HEK293 (cell line): ENCODE results near the gene CELSR1.

Experiments
- CTCF ChIA-PET: fragments of 350-600 bp; formaldehyde crosslinking; extraction: SDS; loops from one replicate; lab custom pipeline; 2021; ENCODE audit warnings: antibody characterized with exemption; lab: Yijun Ruan, JAX
- POLR2A ChIA-PET: fragments of 300-600 bp; formaldehyde crosslinking; extraction: SDS; loops from one replicate; lab custom pipeline; 2020; ENCODE audit warnings: antibody characterized with exemption, inconsistent platforms; lab: Yijun Ruan, JAX
- H3K27ac ChIP-seq: fragments of 200-500 bp; sonication (Bioruptor generic); 2 replicates; pipeline ENCODE4 v1.5.1; 2014; ENCODE audit warnings: low read depth, low read length, control low read depth, inconsistent platforms; ENCODE audit errors: extremely low read depth
- H3K36me3 ChIP-seq, 2 experiments: fragments of 200-500 bp in 1 of 2; sonication (Bioruptor generic) in 1 of 2; 1 replicate in 1 of 2; 2 replicates in 1 of 2; pipeline ENCODE4 v1.5.1; 2014 to 2017; ENCODE audit warnings: inconsistent platforms in 2 of 2, low read length in 2 of 2; ENCODE audit not compliant: control insufficient read depth in 2 of 2, insufficient read depth in 1 of 2
- H3K4me1 ChIP-seq: fragments of 200-500 bp; sonication (Bioruptor generic); 2 replicates; pipeline ENCODE4 v1.5.1; 2014; ENCODE audit warnings: mild to moderate bottlenecking, low read length, inconsistent platforms; ENCODE audit not compliant: control insufficient read depth, insufficient read depth
- H3K4me3 ChIP-seq: 2 replicates; pipeline ENCODE4 v1.5.1; 2011; ENCODE audit warnings: low read depth, mild to moderate bottlenecking, control low read depth, low read length, moderate library complexity
- H3K9me3 ChIP-seq: fragments of 200-500 bp; sonication (Bioruptor generic); 2 replicates; pipeline ENCODE4 v1.5.1; 2014; ENCODE audit warnings: low read depth, low read length, inconsistent platforms; ENCODE audit not compliant: control insufficient read depth, insufficient read depth
- PRDM1 ChIP-seq: fragments of 450-650 bp; formaldehyde crosslinking; IDR thresholded peaks from 2 replicates; pipeline ENCODE4; 2016; ENCODE audit warnings: missing biosample characterization, missing genetic modification characterization
- ZNF10 ChIP-seq: fragments of 450-650 bp; formaldehyde crosslinking; IDR thresholded peaks from 2 replicates; pipeline ENCODE4 v1.5.1; 2017; ENCODE audit warnings: missing biosample characterization, missing genetic modification characterization
- ZNF132 ChIP-seq: fragments of 450-650 bp; formaldehyde crosslinking; IDR thresholded peaks from 2 replicates; pipeline ENCODE4 v1.5.1; 2017; ENCODE audit warnings: missing biosample characterization, missing genetic modification characterization, borderline replicate concordance
- ZNF140 ChIP-seq: fragments of 450-650 bp; formaldehyde crosslinking; IDR thresholded peaks from 2 replicates; pipeline ENCODE4 v1.5.1; 2016; ENCODE audit warnings: missing biosample characterization, missing genetic modification characterization
- ZNF169 ChIP-seq: fragments of 450-650 bp; formaldehyde crosslinking; IDR thresholded peaks from 2 replicates; pipeline ENCODE4 v1.5.1; 2016; ENCODE audit warnings: missing biosample characterization, missing genetic modification characterization
- ZNF2 ChIP-seq: fragments of 450-650 bp; formaldehyde crosslinking; IDR thresholded peaks from 2 replicates; pipeline ENCODE4 v1.5.1; 2016; ENCODE audit warnings: missing biosample characterization, missing genetic modification characterization
- ZNF202 ChIP-seq: fragments of 450-650 bp; formaldehyde crosslinking; IDR thresholded peaks from 2 replicates; pipeline ENCODE4 v1.5.1; 2016; ENCODE audit warnings: missing biosample characterization, missing genetic modification characterization, borderline replicate concordance
- ZNF223 ChIP-seq: fragments of 450-650 bp; formaldehyde crosslinking; IDR thresholded peaks from 2 replicates; pipeline ENCODE4 v1.5.1; 2016; ENCODE audit warnings: missing biosample characterization, missing genetic modification characterization
- ZNF274 ChIP-seq, 2 experiments: fragments of 200-500 bp in 1 of 2; fragments of 450-650 bp in 1 of 2; sonication (Bioruptor generic) in 1 of 2; formaldehyde crosslinking in 1 of 2; IDR thresholded peaks; 2 replicates each; pipeline versions ENCODE4 v1.5.1 to v1.6.1; 2014 to 2016; ENCODE audit warnings: borderline replicate concordance in 1 of 2, inconsistent platforms in 1 of 2, low read length in 1 of 2, missing biosample characterization in 1 of 2, missing genetic modification characterization in 1 of 2
- ZNF324 ChIP-seq: fragments of 450-650 bp; formaldehyde crosslinking; IDR thresholded peaks from 2 replicates; pipeline ENCODE4 v1.5.1; 2016; ENCODE audit warnings: missing biosample characterization, missing genetic modification characterization
- ZNF354C ChIP-seq: fragments of 450-650 bp; formaldehyde crosslinking; IDR thresholded peaks from 2 replicates; pipeline ENCODE4 v1.5.1; 2016; ENCODE audit warnings: missing biosample characterization, missing genetic modification characterization, low read depth, borderline replicate concordance
- ZNF449 ChIP-seq: fragments of 450-650 bp; formaldehyde crosslinking; IDR thresholded peaks from 2 replicates; pipeline ENCODE4 v1.5.1; 2017; ENCODE audit warnings: missing biosample characterization, mild to moderate bottlenecking, missing genetic modification characterization, moderate library complexity
- ZNF473 ChIP-seq: fragments of 450-650 bp; formaldehyde crosslinking; IDR thresholded peaks from 2 replicates; pipeline ENCODE4 v1.5.1; 2017; ENCODE audit warnings: missing biosample characterization, missing genetic modification characterization
- ZNF548 ChIP-seq: fragments of 450-650 bp; formaldehyde crosslinking; IDR thresholded peaks from 2 replicates; pipeline ENCODE4 v1.5.1; 2016; ENCODE audit warnings: missing biosample characterization, missing genetic modification characterization
- ZNF645 ChIP-seq: fragments of 450-650 bp; formaldehyde crosslinking; IDR thresholded peaks from 2 replicates; pipeline ENCODE4; 2016; ENCODE audit warnings: missing biosample characterization, missing genetic modification characterization
- ZNF658 ChIP-seq: fragments of 450-650 bp; formaldehyde crosslinking; IDR thresholded peaks from 2 replicates; pipeline ENCODE4; 2016; ENCODE audit warnings: missing biosample characterization, missing genetic modification characterization
- ZSCAN23 ChIP-seq: fragments of 450-650 bp; formaldehyde crosslinking; IDR thresholded peaks from 2 replicates; pipeline ENCODE4 v1.5.1; 2016; ENCODE audit warnings: missing biosample characterization, missing genetic modification characterization
- TF ChIP-seq, protein P1 (sequence below): fragments of 450-650 bp; formaldehyde crosslinking; IDR thresholded peaks from 2 replicates; pipeline ENCODE4 v1.5.1; 2016; ENCODE audit warnings: missing biosample characterization, missing genetic modification characterization
- TF ChIP-seq, protein P2 (sequence below): fragments of 450-650 bp; formaldehyde crosslinking; IDR thresholded peaks from 2 replicates; pipeline ENCODE4 v1.5.1; 2017; ENCODE audit warnings: missing biosample characterization, missing genetic modification characterization
- TF ChIP-seq, protein P3 (sequence below): fragments of 450-650 bp; formaldehyde crosslinking; conservative IDR thresholded peaks from 2 replicates; pipeline ENCODE4 v1.5.1; 2016; ENCODE audit warnings: low read depth, missing biosample characterization, missing genetic modification characterization

The CELSR1 gene

GRCh38 chr22:46439111-46439510 is 98.3 kb downstream of the CELSR1 start:
- peaks cover 0 to 16% of the 10 kb centered on the region in 2 experiments; a peak in 1 of 3 replicates for H3K36me3 ChIP-seq
- ChIA-PET POLR2A (no interaction called here), CTCF (no interaction called here)
- H3K4me3 ChIP-seq = no peak overlapping the region
- TF ChIP-seq ZNF132 (no peak), ZNF2 (no peak), ZNF473 (tag by site-specific recombination) (no peak), ZNF548 (tag by site-specific recombination) (no peak), ZNF354C (tag by site-specific recombination) (no peak), ZNF140 (tag by site-specific recombination) (no peak), ZNF223 (tag by site-specific recombination) (no peak), PRDM1 (no peak), ZNF274 (IDR thresholded peaks at IDR 0.05; ENCODE audit: low read length) (no peak), ZNF274 (tag by site-specific recombination; IDR thresholded peaks at IDR 0.05; ENCODE audit: borderline replicate concordance) (no peak), ZNF658 (tag by site-specific recombination) (no peak), ZNF449 (tag by site-specific recombination) (no peak)
- TF ChIP-seq, protein P1, sequence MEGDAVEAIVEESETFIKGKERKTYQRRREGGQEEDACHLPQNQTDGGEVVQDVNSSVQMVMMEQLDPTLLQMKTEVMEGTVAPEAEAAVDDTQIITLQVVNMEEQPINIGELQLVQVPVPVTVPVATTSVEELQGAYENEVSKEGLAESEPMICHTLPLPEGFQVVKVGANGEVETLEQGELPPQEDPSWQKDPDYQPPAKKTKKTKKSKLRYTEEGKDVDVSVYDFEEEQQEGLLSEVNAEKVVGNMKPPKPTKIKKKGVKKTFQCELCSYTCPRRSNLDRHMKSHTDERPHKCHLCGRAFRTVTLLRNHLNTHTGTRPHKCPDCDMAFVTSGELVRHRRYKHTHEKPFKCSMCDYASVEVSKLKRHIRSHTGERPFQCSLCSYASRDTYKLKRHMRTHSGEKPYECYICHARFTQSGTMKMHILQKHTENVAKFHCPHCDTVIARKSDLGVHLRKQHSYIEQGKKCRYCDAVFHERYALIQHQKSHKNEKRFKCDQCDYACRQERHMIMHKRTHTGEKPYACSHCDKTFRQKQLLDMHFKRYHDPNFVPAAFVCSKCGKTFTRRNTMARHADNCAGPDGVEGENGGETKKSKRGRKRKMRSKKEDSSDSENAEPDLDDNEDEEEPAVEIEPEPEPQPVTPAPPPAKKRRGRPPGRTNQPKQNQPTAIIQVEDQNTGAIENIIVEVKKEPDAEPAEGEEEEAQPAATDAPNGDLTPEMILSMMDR = no peak
- TF ChIP-seq, protein P2, sequence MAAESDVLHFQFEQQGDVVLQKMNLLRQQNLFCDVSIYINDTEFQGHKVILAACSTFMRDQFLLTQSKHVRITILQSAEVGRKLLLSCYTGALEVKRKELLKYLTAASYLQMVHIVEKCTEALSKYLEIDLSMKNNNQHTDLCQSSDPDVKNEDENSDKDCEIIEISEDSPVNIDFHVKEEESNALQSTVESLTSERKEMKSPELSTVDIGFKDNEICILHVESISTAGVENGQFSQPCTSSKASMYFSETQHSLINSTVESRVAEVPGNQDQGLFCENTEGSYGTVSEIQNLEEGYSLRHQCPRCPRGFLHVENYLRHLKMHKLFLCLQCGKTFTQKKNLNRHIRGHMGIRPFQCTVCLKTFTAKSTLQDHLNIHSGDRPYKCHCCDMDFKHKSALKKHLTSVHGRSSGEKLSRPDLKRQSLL (tag by site-specific recombination) = no peak
- H3K4me1 ChIP-seq = 0 out of 2 replicates have a peak, but pooled peaks cover 3% of the 10 kb centered on the region
- no peak overlapping the region for H3K27ac ChIP-seq
- no peaks in the 10 kb centered on the region for H3K9me3 ChIP-seq

GRCh38 chr22:46437671-46438440 is 99.6 kb downstream of the CELSR1 start:
- ChIA-PET CTCF (no interaction called here), POLR2A (no interaction called here)
- Histone ChIP-seq H3K27ac (no peak overlapping the region), H3K9me3 (no peaks in the 10 kb centered on the region), H3K4me3 (no peak overlapping the region), H3K4me1 (no peaks in the 10 kb centered on the region), H3K36me3 (peaks cover 0 to 18% of the 10 kb centered on the region in 2 experiments; a peak in 1 of 3 replicates)
- TF ChIP-seq ZNF324 = no peak
- no peak for TF ChIP-seq ZNF645 (tag by site-specific recombination)
- TF ChIP-seq, protein P3, sequence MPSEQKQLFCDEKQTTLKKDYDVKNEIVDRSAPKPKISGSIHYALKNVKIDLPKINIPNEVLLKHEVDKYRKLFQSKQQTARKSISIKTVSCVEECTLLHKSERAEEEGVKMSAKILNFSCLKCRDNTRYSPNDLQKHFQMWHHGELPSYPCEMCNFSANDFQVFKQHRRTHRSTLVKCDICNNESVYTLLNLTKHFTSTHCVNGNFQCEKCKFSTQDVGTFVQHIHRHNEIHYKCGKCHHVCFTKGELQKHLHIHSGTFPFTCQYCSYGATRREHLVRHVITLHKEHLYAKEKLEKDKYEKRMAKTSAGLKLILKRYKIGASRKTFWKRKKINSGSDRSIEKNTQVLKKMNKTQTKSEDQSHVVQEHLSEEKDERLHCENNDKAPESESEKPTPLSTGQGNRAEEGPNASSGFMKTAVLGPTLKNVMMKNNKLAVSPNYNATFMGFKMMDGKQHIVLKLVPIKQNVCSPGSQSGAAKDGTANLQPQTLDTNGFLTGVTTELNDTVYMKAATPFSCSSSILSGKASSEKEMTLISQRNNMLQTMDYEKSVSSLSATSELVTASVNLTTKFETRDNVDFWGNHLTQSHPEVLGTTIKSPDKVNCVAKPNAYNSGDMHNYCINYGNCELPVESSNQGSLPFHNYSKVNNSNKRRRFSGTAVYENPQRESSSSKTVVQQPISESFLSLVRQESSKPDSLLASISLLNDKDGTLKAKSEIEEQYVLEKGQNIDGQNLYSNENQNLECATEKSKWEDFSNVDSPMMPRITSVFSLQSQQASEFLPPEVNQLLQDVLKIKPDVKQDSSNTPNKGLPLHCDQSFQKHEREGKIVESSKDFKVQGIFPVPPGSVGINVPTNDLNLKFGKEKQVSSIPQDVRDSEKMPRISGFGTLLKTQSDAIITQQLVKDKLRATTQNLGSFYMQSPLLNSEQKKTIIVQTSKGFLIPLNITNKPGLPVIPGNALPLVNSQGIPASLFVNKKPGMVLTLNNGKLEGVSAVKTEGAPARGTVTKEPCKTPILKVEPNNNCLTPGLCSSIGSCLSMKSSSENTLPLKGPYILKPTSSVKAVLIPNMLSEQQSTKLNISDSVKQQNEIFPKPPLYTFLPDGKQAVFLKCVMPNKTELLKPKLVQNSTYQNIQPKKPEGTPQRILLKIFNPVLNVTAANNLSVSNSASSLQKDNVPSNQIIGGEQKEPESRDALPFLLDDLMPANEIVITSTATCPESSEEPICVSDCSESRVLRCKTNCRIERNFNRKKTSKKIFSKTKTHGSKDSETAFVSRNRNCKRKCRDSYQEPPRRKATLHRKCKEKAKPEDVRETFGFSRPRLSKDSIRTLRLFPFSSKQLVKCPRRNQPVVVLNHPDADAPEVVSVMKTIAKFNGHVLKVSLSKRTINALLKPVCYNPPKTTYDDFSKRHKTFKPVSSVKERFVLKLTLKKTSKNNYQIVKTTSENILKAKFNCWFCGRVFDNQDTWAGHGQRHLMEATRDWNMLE = no peak
- no peak for TF ChIP-seq ZNF202
- TF ChIP-seq ZNF169 (tag by site-specific recombination) = no peak
- no peak for TF ChIP-seq ZNF10 (tag by site-specific recombination)
- TF ChIP-seq ZSCAN23 (tag by site-specific recombination) = no peak
